A673 (cell line): Measurements from ENCODE around the gene MUL1. TPM values are rescaled to one million over a fixed set of nuclear protein-coding genes. Genes with fewer than 3 reads are reported as not detected.

Experiments used
- BruUV-seq: library from RNA; stranded (reverse); fragments of 400-500 nt; replicated peaks from 2 replicates; lab custom pipeline; 2021; lab: Mats Ljungman, UMichigan
- CTCF ChIA-PET: fragments of 300-600 bp; sonication (Branson Sonifier 250); formaldehyde crosslinking; loops from one replicate; lab custom pipeline; 2022; ENCODE audit warnings: antibody characterized with exemption; lab: Charles Lee
- POLR2A ChIA-PET: fragments of 300-600 bp; sonication (Branson Sonifier 250); formaldehyde crosslinking; loops from one replicate; lab custom pipeline; 2022; ENCODE audit warnings: antibody characterized with exemption; ENCODE audit not compliant: low non-redundant PET; lab: Charles Lee
- DNase-seq: peaks from one replicate; pipeline ENCODE4 v3.0.0-alpha.2; 2015; ENCODE audit warnings: low spot score
- H3K27ac ChIP-seq: fragments of 200-600 bp; sonication (generic); 2 replicates; pipeline ENCODE4 v1.5.1; 2016; ENCODE audit warnings: mixed run types, low read depth, mild to moderate bottlenecking, mixed read lengths, antibody characterized with exemption, low read length; ENCODE audit not compliant: poor library complexity, severe bottlenecking
- H3K27me3 ChIP-seq: fragments of 200-600 bp; sonication (generic); replicated peaks from 2 replicates; pipeline ENCODE4 v1.6.1; 2017; ENCODE audit warnings: mixed run types, low read depth, mild to moderate bottlenecking, mixed read lengths, antibody characterized with exemption, low read length; ENCODE audit not compliant: insufficient read depth, poor library complexity
- H3K36me3 ChIP-seq: fragments of 200-600 bp; sonication (generic); 2 replicates; pipeline ENCODE4 v1.6.1; 2016; ENCODE audit warnings: mixed run types, mild to moderate bottlenecking, mixed read lengths, antibody characterized with exemption, low read length; ENCODE audit not compliant: insufficient read depth, poor library complexity, severe bottlenecking
- H3K4me1 ChIP-seq: fragments of 200-600 bp; sonication (generic); 2 replicates; pipeline ENCODE4 v1.6.1; 2017; ENCODE audit warnings: mixed run types, mild to moderate bottlenecking, mixed read lengths, antibody characterized with exemption, low read length; ENCODE audit not compliant: insufficient read depth, poor library complexity, severe bottlenecking
- H3K4me3 ChIP-seq: fragments of 200-600 bp; sonication (generic); 2 replicates; pipeline ENCODE4 v1.5.1; 2016; ENCODE audit warnings: low read depth, mixed run types, mild to moderate bottlenecking, mixed read lengths, low read length; ENCODE audit not compliant: poor library complexity, severe bottlenecking
- H3K9me3 ChIP-seq: fragments of 200-600 bp; sonication (generic); 2 replicates; pipeline ENCODE4 v1.6.1; 2016; ENCODE audit warnings: mixed run types, low read depth, mild to moderate bottlenecking, mixed read lengths, antibody characterized with exemption, low read length; ENCODE audit not compliant: poor library complexity, severe bottlenecking
- CTCF ChIP-seq: fragments of 300-800, 200-600 bp; sonication (generic); conservative IDR thresholded peaks from 2 replicates; pipeline ENCODE4 v1.5.1; 2017; ENCODE audit warnings: low read depth, mild to moderate bottlenecking, antibody characterized with exemption, low read length, moderate library complexity, mixed read lengths
- EZH2 ChIP-seq: fragments of 200-600 bp; sonication (generic); IDR thresholded peaks from 2 replicates; pipeline ENCODE4 v1.6.1; 2017; ENCODE audit warnings: borderline replicate concordance, low read depth, mild to moderate bottlenecking, mixed read lengths, antibody characterized with exemption, low read length; ENCODE audit not compliant: poor library complexity, severe bottlenecking
- intact Hi-C: fragments of 100-400 bp; cut with micrococcal nuclease; formaldehyde crosslinking; loops from one replicate; pipeline ENCODE4 v1.10.0; 2022; ENCODE audit not compliant: unreplicated experiment
- total RNA-seq: library from RNA; stranded (reverse); gene quantifications from 2 replicates; pipeline ENCODE4 v1.2.3, GENCODE V29; 2021

Gene MUL1
- total RNA-seq, 1 experiment from 2014 or later, result 21.6 TPM

- POLR2A ChIA-PET, result no interaction called here
- BruUV-seq, result no TSS peak
- H3K27me3 ChIP-seq, result peaks cover 40% of the 10 kb centered on the region
- no peak for TF ChIP-seq CTCF
- no peak for TF ChIP-seq EZH2
- CTCF ChIA-PET, result no interaction called here
- H3K9me3 ChIP-seq, result no peaks in the 10 kb centered on the region
- no peak overlapping the region for H3K4me3 ChIP-seq
- DNase-seq, result no peak
- no peaks in the 10 kb centered on the region for H3K36me3 ChIP-seq
- no peak overlapping the region for H3K27ac ChIP-seq
- intact Hi-C loops, result no loop called here
- H3K4me1 ChIP-seq, result no peaks in the 10 kb centered on the region
Observed at GRCh38 chr1:20472121-20472520, 35.8 kb downstream of the MUL1 start.

- intact Hi-C loops, result no loop called here
- Histone ChIP-seq H3K4me1 (no peaks in the 10 kb centered on the region), H3K9me3 (no peaks in the 10 kb centered on the region), H3K36me3 (no peaks in the 10 kb centered on the region), H3K27ac (no peak overlapping the region), H3K27me3 (peaks cover 29% of the 10 kb centered on the region), H3K4me3 (no peak overlapping the region)
- CTCF ChIA-PET, result interaction anchor here (1.3 kb wide), 1 partner anchor 24 kb away, joined by 3 read pairs; no protein-coding TSS in a partner anchor
- POLR2A ChIA-PET, result no interaction called here
- TF ChIP-seq EZH2, result no peak
- no peak for TF ChIP-seq CTCF
- BruUV-seq, result no TSS peak
- no peak for DNase-seq
Observed at GRCh38 chr1:20470194-20470593, 37.8 kb downstream of the MUL1 start.

- no peaks in the 10 kb centered on the region for H3K4me1 ChIP-seq
- no peak for TF ChIP-seq EZH2
- TF ChIP-seq CTCF, result no peak
- H3K36me3 ChIP-seq, result no peaks in the 10 kb centered on the region
- H3K27me3 ChIP-seq, result peaks cover 30% of the 10 kb centered on the region
- H3K4me3 ChIP-seq, result no peak overlapping the region
- no peak overlapping the region for H3K27ac ChIP-seq
- no TSS peak for BruUV-seq
- CTCF ChIA-PET, result no interaction called here
- no peaks in the 10 kb centered on the region for H3K9me3 ChIP-seq
- POLR2A ChIA-PET, result no interaction called here
- DNase-seq, result no peak
- intact Hi-C loops, result no loop called here
Observed at GRCh38 chr1:20469406-20470076, 38.4 kb downstream of the MUL1 start.
